Gastrocnemius medialis (tissue), 4 donors: ENCODE data around the gene TNIK. TPM values are rescaled to one million over a fixed set of nuclear protein-coding genes. Genes with fewer than 3 reads are reported as not detected.

ENCODE experiments used
- ATAC-seq, 2 donors: fragments of 150-250 bp; one replicate each; pipeline ENCODE4 v1.9.1; 2016
- DNase-seq, 2 donors: peaks; one replicate each; pipeline ENCODE4 v3.0.0-alpha.2; 2019
- H3K27ac ChIP-seq, 4 donors: fragments of 200-600 bp; sonication (generic); 1 replicate in 1 of 4; 2 replicates in 3 of 4; pipeline ENCODE4 v1.5.1; 2016 to 2018; ENCODE audit warnings: mild to moderate bottlenecking in 2 of 4, moderate library complexity in 1 of 4
- H3K27me3 ChIP-seq, 3 donors: fragments of 200-600 bp; sonication (generic) in 2 of 3; 1 replicate in 1 of 3; 2 replicates in 2 of 3; pipeline versions ENCODE4 v1.5.1 to v1.6.0; 2016 to 2019; ENCODE audit warnings: mild to moderate bottlenecking in 1 of 3, moderate library complexity in 1 of 3
- H3K36me3 ChIP-seq, 2 donors: fragments of 200-600 bp; sonication (generic) in 1 of 2; one replicate each; pipeline ENCODE4 v1.5.1; 2017 to 2018
- H3K4me1 ChIP-seq, 2 donors: fragments of 200-600 bp; sonication (generic) in 1 of 2; one replicate each; pipeline ENCODE4 v1.5.1; 2016 to 2017; ENCODE audit warnings: mild to moderate bottlenecking in 2 of 2
- H3K4me3 ChIP-seq, 4 donors: fragments of 200-600 bp; sonication (generic) in 3 of 4; 1 replicate in 1 of 4; 2 replicates in 3 of 4; pipeline ENCODE4 v1.5.1; 2016 to 2019; ENCODE audit warnings: mild to moderate bottlenecking in 2 of 4
- H3K9me3 ChIP-seq, 3 donors: fragments of 200-600 bp; sonication (generic) in 2 of 3; 1 replicate in 1 of 3; 2 replicates in 2 of 3; pipeline ENCODE4 v1.5.1; 2016 to 2019
- CTCF ChIP-seq, 5 experiments: fragments of 450-650 bp in 3 of 5; fragments of 200-600 bp in 2 of 5; sonication (generic) in 2 of 5; IDR thresholded peaks in 4 of 5; conservative IDR thresholded peaks in 1 of 5; 1 replicate in 4 of 5; 2 replicates in 1 of 5; pipeline ENCODE4 v1.5.1; 2016 to 2019; ENCODE audit warnings: antibody characterized with exemption in 5 of 5, mild to moderate bottlenecking in 3 of 5, moderate library complexity in 3 of 5
- POLR2A ChIP-seq, 2 donors: fragments of 450-650 bp; IDR thresholded peaks; one replicate each; pipeline ENCODE4 v1.6.1; 2017; ENCODE audit warnings: antibody characterized with exemption in 2 of 2, mild to moderate bottlenecking in 2 of 2, moderate library complexity in 2 of 2
- in situ Hi-C, 4 donors: fragments of 200-750 bp; cut with MboI; loops; one replicate each; pipeline versions ENCODE4 v1.15.0 to v1.8.0; 2017; ENCODE audit warnings: low sequenced_read_pairs in 4 of 4
- intact Hi-C: fragments of 100-400 bp; cut with DNase I; formaldehyde crosslinking; loops from one replicate; pipeline ENCODE4 v1.15.1; 2023; ENCODE audit warnings: low total_unique reads
- total RNA-seq, 4 donors: library from RNA; depleted of rRNA; stranded (reverse); fragments of >200 nt; gene quantifications; one replicate each; pipeline versions ENCODE4 v1.1.0 to v1.2.3, GENCODE V29; 2016

Gene TNIK
- total RNA-seq, 4 donors from 2014 or later = 5.2 to 19.7 (median 10.6) TPM

GRCh38 chr3:171346582-171347300 lies 113.5 kb downstream of the TNIK start:
- Histone ChIP-seq H3K36me3 (no peaks in the 10 kb centered on the region), H3K4me3 (no peak overlapping the region), H3K27me3 (no peaks in the 10 kb centered on the region), H3K4me1 (peaks cover 44 to 48% of the 10 kb centered on the region in 2 donors), H3K9me3 (no peaks in the 10 kb centered on the region), H3K27ac (peak overlapping the region in 2 of 4 donors; percentile 16 to 40)
- DNase-seq (no peak), ATAC-seq (peak; percentile 38 to 80)
- in situ Hi-C loops (no loop called here), intact Hi-C loops (loop anchor here (10.0 kb wide), 1 partner anchor 218 kb away; no protein-coding TSS in a partner anchor)
- TF ChIP-seq CTCF (IDR thresholded peaks at IDR 0.05 in 4 of 5, conservative IDR thresholded peaks at IDR 0.05 in 1 of 5) = no peak
- TF ChIP-seq POLR2A (IDR thresholded peaks at IDR 0.05) = no peak

- no peak overlapping the region for H3K27ac ChIP-seq
- DNase-seq (no peak), ATAC-seq (no peak)
- no peaks in the 10 kb centered on the region for H3K27me3 ChIP-seq
- no peak for TF ChIP-seq CTCF (IDR thresholded peaks at IDR 0.05 in 4 of 5, conservative IDR thresholded peaks at IDR 0.05 in 1 of 5)
- no peaks in the 10 kb centered on the region for H3K9me3 ChIP-seq
- no peak overlapping the region for H3K4me3 ChIP-seq
- H3K4me1 ChIP-seq = peaks cover 44 to 48% of the 10 kb centered on the region in 2 donors
- H3K36me3 ChIP-seq = no peaks in the 10 kb centered on the region
- intact Hi-C loops = loop anchor here (10.0 kb wide), 1 partner anchor 219 kb away; no protein-coding TSS in a partner anchor
- in situ Hi-C loops = no loop called here
These were observed 114.2 kb downstream of the TNIK start for GRCh38 chr3:171346019-171346418.

- TF ChIP-seq POLR2A (IDR thresholded peaks at IDR 0.05) (no peak), CTCF (IDR thresholded peaks at IDR 0.05 in 4 of 5, conservative IDR thresholded peaks at IDR 0.05 in 1 of 5) (no peak)
- Histone ChIP-seq H3K9me3 (no peaks in the 10 kb centered on the region), H3K27ac (no peak overlapping the region), H3K27me3 (no peaks in the 10 kb centered on the region), H3K4me3 (no peak overlapping the region), H3K36me3 (no peaks in the 10 kb centered on the region), H3K4me1 (peaks cover 44 to 48% of the 10 kb centered on the region in 2 donors)
- DNase-seq (no peak), ATAC-seq (no peak)
- intact Hi-C loops = loop anchor here (10.0 kb wide), 1 partner anchor 220 kb away; no protein-coding TSS in a partner anchor
- in situ Hi-C loops = no loop called here
These were observed 114.9 kb downstream of the TNIK start for GRCh38 chr3:171345107-171345843.

- DNase-seq (no peak), ATAC-seq (no peak)
- no peak overlapping the region for H3K27ac ChIP-seq
- H3K27me3 ChIP-seq = no peaks in the 10 kb centered on the region
- intact Hi-C loops (loop anchor here (10.0 kb wide), 1 partner anchor 221 kb away; no protein-coding TSS in a partner anchor), in situ Hi-C loops (no loop called here)
- H3K4me1 ChIP-seq = peaks cover 34 to 36% of the 10 kb centered on the region in 2 donors
- no peaks in the 10 kb centered on the region for H3K36me3 ChIP-seq
- no peak overlapping the region for H3K4me3 ChIP-seq
- no peaks in the 10 kb centered on the region for H3K9me3 ChIP-seq
- TF ChIP-seq CTCF (IDR thresholded peaks at IDR 0.05 in 4 of 5, conservative IDR thresholded peaks at IDR 0.05 in 1 of 5) (no peak), POLR2A (IDR thresholded peaks at IDR 0.05) (no peak)
These were observed 116.5 kb downstream of the TNIK start for GRCh38 chr3:171343693-171344092.
